OCI-LY3 (cell line): ENCODE results near the gene GH2.
"Not testable (repeated sequence)": the region's sequence is repeated elsewhere in the genome, so short reads cannot be mapped to it uniquely, and the experiment has no call there.

Experiments
- H2AFZ ChIP-seq: fragments of 200-600, 300-600 bp; shearing (Covaris generic); 2 replicates; pipeline ENCODE4 v1.6.0; 2014; ENCODE audit warnings: antibody characterized with exemption, low read depth, low read length
- H3K27ac ChIP-seq: fragments of 200-600, 300-600 bp; sonication (generic); 2 replicates; pipeline ENCODE4 v1.5.1; 2014; ENCODE audit warnings: mild to moderate bottlenecking, low read length, moderate library complexity, mixed read lengths
- H3K27me3 ChIP-seq: fragments of 200-600, 300-600 bp; sonication (generic); 2 replicates; pipeline ENCODE4 v1.6.1; 2014; ENCODE audit warnings: low read depth, low read length, mixed read lengths
- H3K36me3 ChIP-seq: fragments of 200-600, 300-600 bp; sonication (generic); replicated peaks from 2 replicates; pipeline ENCODE3; 2014; ENCODE audit warnings: low read depth, low read length, mixed read lengths
- H3K4me1 ChIP-seq: fragments of 300-600, 200-600 bp; sonication (generic); 2 replicates; pipeline ENCODE4 v1.6.1; 2014; ENCODE audit warnings: low read length, mixed read lengths
- H3K4me2 ChIP-seq: fragments of 200-600, 300-600 bp; sonication (generic); 2 replicates; pipeline ENCODE4 v1.6.1; 2014; ENCODE audit warnings: low read length, mixed read lengths
- H3K4me3 ChIP-seq: fragments of 300-600, 200-600 bp; sonication (generic); 2 replicates; pipeline ENCODE4 v1.5.1; 2014; ENCODE audit warnings: antibody characterized with exemption, mild to moderate bottlenecking, low read length, moderate library complexity
- H3K79me2 ChIP-seq: fragments of 300-600, 200-600 bp; shearing (Covaris generic); 2 replicates; pipeline ENCODE4 v1.6.1; 2014; ENCODE audit warnings: mild to moderate bottlenecking, low read length, mixed read lengths
- H3K9ac ChIP-seq: fragments of 300-600, 200-600 bp; shearing (Covaris generic); 2 replicates; pipeline ENCODE4 v1.6.0; 2014; ENCODE audit warnings: mild to moderate bottlenecking, low read length, moderate library complexity
- H3K9me3 ChIP-seq: fragments of 200-600, 300-600 bp; shearing (Covaris generic); 2 replicates; pipeline ENCODE4 v1.6.1; 2014; ENCODE audit warnings: low read length, mixed read lengths; ENCODE audit not compliant: insufficient read depth
- H4K20me1 ChIP-seq: fragments of 200-600, 300-600 bp; sonication (generic); 2 replicates; pipeline ENCODE4 v1.6.1; 2016; ENCODE audit warnings: low read length, mixed read lengths; ENCODE audit not compliant: insufficient read depth
- CTCF ChIP-seq: fragments of 200-600, 300-600 bp; sonication (generic); IDR thresholded peaks from 2 replicates; pipeline ENCODE4 v1.5.1; 2014; ENCODE audit warnings: antibody characterized with exemption, low read length, low read depth
- EZH2phosphoT487 ChIP-seq: fragments of 200-600 bp; shearing (Covaris generic); IDR thresholded peaks from 2 replicates; pipeline ENCODE4 v1.6.1; 2018; ENCODE audit warnings: antibody characterized with exemption, mixed run types, low read depth

Gene GH2

DNA sequence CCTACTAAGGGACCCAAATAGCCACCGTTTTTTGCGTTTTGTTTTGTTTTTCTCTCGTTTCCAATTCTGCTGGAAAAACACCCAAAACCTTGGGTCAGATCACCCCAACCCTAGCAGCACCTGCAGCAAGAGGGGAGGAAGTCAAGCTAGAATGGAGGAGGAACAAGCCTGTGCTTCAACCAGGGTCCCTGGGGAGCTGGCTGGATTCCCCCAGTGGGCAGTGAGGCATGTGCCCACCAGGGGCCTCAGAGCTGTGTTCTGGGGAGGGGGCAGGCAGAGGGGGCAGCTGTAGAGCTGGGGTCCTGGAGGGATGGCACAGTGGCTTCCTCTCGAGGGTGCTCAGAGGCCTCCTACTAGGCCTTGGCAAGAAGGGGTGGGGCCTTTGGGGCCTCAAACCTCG is 43.9 kb upstream of the GH2 start:
- H2AFZ ChIP-seq = no peak overlapping the region
- H3K4me3 ChIP-seq = no peak overlapping the region

GRCh38 chr17:63922402-63922801 is 40.7 kb upstream of the GH2 start:
- H3K9me3 ChIP-seq, H3K36me3 ChIP-seq, H3K79me2 ChIP-seq, H4K20me1 ChIP-seq, H2AFZ ChIP-seq, H3K27me3 ChIP-seq: not testable (repeated sequence)
- peak overlapping the region; percentile 60 for H3K4me3 ChIP-seq
- H3K4me1 ChIP-seq = peaks cover 78% of the 10 kb centered on the region
- peak overlapping the region; percentile 81 for H3K27ac ChIP-seq
- H3K4me2 ChIP-seq = peak overlapping the region; percentile 72
- H3K9ac ChIP-seq = peak overlapping the region; percentile 41; the same call in 1 of the 2 replicates

More for the DNA sequence above, 43.9 kb upstream of the GH2 start:
- peaks cover 32% of the 10 kb centered on the region for H3K36me3 ChIP-seq
- H3K79me2 ChIP-seq = peaks cover 11% of the 10 kb centered on the region
- H3K4me1 ChIP-seq = peaks cover 90% of the 10 kb centered on the region
- H4K20me1 ChIP-seq = peaks cover 11% of the 10 kb centered on the region; the same call in 1 of the 2 replicates
- no peaks in the 10 kb centered on the region for H3K27me3 ChIP-seq
- no peaks in the 10 kb centered on the region; the same call in 1 of the 2 replicates for H3K9me3 ChIP-seq
- H3K27ac ChIP-seq = peak overlapping the region; percentile 94
- peak overlapping the region; percentile 36 for H3K4me2 ChIP-seq
- H3K9ac ChIP-seq = peak overlapping the region; percentile 42
- TF ChIP-seq EZH2phosphoT487 (no peak), CTCF (no peak)

DNA sequence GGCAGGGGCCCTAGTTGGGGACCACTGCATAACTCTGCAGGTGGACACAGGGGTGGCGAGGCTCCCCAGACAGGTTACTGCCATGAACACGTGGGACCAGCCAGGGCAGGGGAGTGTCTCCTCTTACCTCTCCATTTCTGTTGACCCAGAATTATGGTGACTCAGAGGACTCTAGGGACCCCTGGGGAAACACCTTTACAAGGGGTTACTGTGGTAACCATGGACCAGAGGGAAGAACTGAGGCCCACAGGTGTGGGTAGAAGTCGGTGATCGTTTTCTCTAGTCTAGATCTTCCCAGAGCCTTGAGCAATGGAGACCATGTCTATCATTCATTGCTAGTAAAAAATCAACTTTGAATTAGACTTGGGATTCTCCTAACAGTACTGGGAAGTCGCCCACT is 39.0 kb upstream of the GH2 start:
- H3K79me2 ChIP-seq, H3K9me3 ChIP-seq, H2AFZ ChIP-seq, H3K27me3 ChIP-seq, H3K4me3 ChIP-seq, H4K20me1 ChIP-seq, H3K36me3 ChIP-seq, H3K9ac ChIP-seq: not testable (repeated sequence)
- peaks cover 70% of the 10 kb centered on the region for H3K4me1 ChIP-seq
- peak overlapping the region; percentile 41; the same call in 1 of the 2 replicates for H3K27ac ChIP-seq
- H3K4me2 ChIP-seq = peak overlapping the region; percentile 50

- H3K36me3 ChIP-seq, H3K79me2 ChIP-seq, H4K20me1 ChIP-seq, H3K9ac ChIP-seq, H3K27me3 ChIP-seq, H2AFZ ChIP-seq, H3K27ac ChIP-seq, H3K9me3 ChIP-seq: not testable (repeated sequence)
- H3K4me2 ChIP-seq = peak overlapping the region; percentile 95
- peaks cover 69% of the 10 kb centered on the region for H3K4me1 ChIP-seq
- peak overlapping the region; percentile 75 for H3K4me3 ChIP-seq
Measured at GRCh38 chr17:63920050-63920449, 38.3 kb upstream of the GH2 start.

DNA sequence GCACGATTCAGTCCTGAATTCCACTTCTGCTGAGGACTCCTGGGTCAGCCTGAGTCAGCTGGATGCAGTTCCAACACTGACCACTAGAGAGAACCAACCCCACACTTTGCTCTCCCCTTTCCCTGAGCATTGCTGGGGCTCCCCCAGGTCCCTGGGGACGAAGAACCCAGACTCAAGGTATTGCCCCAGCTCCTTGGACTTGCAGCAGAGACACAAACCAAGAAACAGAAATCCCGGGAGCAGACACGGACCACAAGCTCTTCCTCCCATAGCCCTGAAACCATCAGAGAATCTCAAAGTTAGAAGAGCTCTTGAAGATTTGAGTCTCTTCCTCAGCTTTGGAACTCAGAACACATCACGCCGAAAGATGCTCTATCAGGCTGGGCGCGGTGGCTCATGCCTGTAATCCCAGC is 37.6 kb upstream of the GH2 start:
- no peaks in the 10 kb centered on the region for H3K36me3 ChIP-seq
- no peaks in the 10 kb centered on the region for H3K9me3 ChIP-seq
- no peaks in the 10 kb centered on the region for H4K20me1 ChIP-seq
- H3K9ac ChIP-seq = peak overlapping the region; percentile 41; the same call in 1 of the 2 replicates
- peak overlapping the region; percentile 75 for H3K4me3 ChIP-seq
- peaks cover 5% of the 10 kb centered on the region for H3K27me3 ChIP-seq
- TF ChIP-seq CTCF (peak; percentile 82), EZH2phosphoT487 (no peak)
- H2AFZ ChIP-seq = no peak overlapping the region
- no peak overlapping the region for H3K27ac ChIP-seq
- peaks cover 64% of the 10 kb centered on the region for H3K4me1 ChIP-seq
- no peaks in the 10 kb centered on the region for H3K79me2 ChIP-seq
- H3K4me2 ChIP-seq = peak overlapping the region; percentile 95

DNA sequence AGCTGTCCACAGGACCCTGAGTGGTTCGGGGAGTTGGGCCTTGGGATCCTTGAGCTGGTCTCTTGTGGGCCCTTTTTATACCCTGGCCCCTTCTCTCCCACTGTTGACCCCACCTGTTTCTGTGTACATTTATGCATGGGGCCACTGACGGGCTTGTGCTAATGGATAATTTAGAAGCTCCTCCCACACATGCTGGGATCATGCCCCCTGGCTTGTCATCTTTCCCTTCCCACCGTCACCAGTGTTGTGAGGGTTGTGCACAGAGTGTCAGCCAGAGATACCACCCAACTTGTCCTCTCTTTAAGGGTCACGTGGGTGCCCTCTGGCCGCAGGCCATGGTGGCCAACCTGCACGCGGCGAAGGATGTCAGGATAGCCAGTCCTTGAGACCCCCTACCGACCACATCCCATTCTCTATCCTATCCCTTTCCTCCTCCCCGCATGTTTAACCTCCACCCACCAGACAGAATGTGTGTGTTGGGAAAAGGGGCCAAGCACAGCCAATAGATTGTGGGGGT is 37.1 kb upstream of the GH2 start, which contains the start of gene GH1:
GH1 (minus strand) TSS at position 51 of the 517 bp plus-strand sequence. CDS start 63 bp downstream, outside the sequence.
- H3K27ac ChIP-seq, H4K20me1 ChIP-seq, H2AFZ ChIP-seq, H3K36me3 ChIP-seq, H3K27me3 ChIP-seq, H3K79me2 ChIP-seq, H3K9me3 ChIP-seq: not testable (repeated sequence)
- H3K4me3 ChIP-seq = peak within 1 kb of the TSS; percentile 75
- H3K4me1 ChIP-seq = peaks cover 66% of the 10 kb centered on the region
- peak within 1 kb of the TSS; percentile 95 for H3K4me2 ChIP-seq
- H3K9ac ChIP-seq = peak within 1 kb of the TSS; percentile 41; the same call in 1 of the 2 replicates
